DOHH2 (cell line): Measurements from ENCODE around the gene FUT7.

Experiments used
- CTCF ChIP-seq: fragments of 200-600 bp; sonication (generic); IDR thresholded peaks from one replicate; pipeline ENCODE4 v1.5.1; 2014; ENCODE audit warnings: antibody characterized with exemption, mild to moderate bottlenecking, low read depth, low read length; ENCODE audit not compliant: poor library complexity, severe bottlenecking
- EZH2phosphoT487 ChIP-seq: fragments of 200-600 bp; sonication (generic); IDR thresholded peaks from 2 replicates; pipeline ENCODE4 v1.6.1; 2017; ENCODE audit warnings: borderline replicate concordance, mild to moderate bottlenecking, antibody characterized with exemption, low read length, moderate library complexity, mixed read lengths

GRCh38 chr9:137038916-137039315 is 7.0 kb upstream of the FUT7 start:
- TF ChIP-seq CTCF (no peak), EZH2phosphoT487 (no peak)
